ENCODE results near the gene FOXP1.

The FOXP1 gene

GRCh38 chr3:71260782-71261181 lies 322.7 kb downstream of the FOXP1 start:
- Histone ChIP-seq H4K20me1 (ENCODE audit: low read depth, low read length) (no peaks in the 10 kb centered on the region), H3K9me2 (replicated peaks; ENCODE audit: insufficient read depth, low read length) (no peaks in the 10 kb centered on the region), H3K9ac (ENCODE audit: low read length) (no peak overlapping the region), H3K9me3 (ENCODE audit: insufficient read depth, low read length) (no peaks in the 10 kb centered on the region), H3K27me3 (ENCODE audit: low read length) (no peaks in the 10 kb centered on the region), H3K4me3 (ENCODE audit: insufficient read depth, low read length, poor library complexity, severe bottlenecking) (no peak overlapping the region), H3F3A (ENCODE audit: insufficient read depth) (no peaks in the 10 kb centered on the region), H3K27ac (ENCODE audit: low read depth, low read length) (no peak overlapping the region), H3K4me2 (ENCODE audit: low read depth, low read length, poor library complexity, severe bottlenecking) (no peak overlapping the region), H3K79me2 (ENCODE audit: insufficient read depth, low read length) (no peaks in the 10 kb centered on the region), H3K36me3 (ENCODE audit: low read length) (no peaks in the 10 kb centered on the region), H2AFZ (ENCODE audit: low read depth, low read length, severe bottlenecking) (no peak overlapping the region)
- no peak for TF ChIP-seq EZH2phosphoT487 (conservative IDR thresholded peaks at IDR 0.05; ENCODE audit: low read length)
- TF ChIP-seq CTCF (IDR thresholded peaks at IDR 0.05; ENCODE audit: insufficient read depth, low read length, poor library complexity, severe bottlenecking): no peak

- no peaks in the 10 kb centered on the region for H3K36me3 ChIP-seq (ENCODE audit: low read length)
- no peaks in the 10 kb centered on the region for H3F3A ChIP-seq (ENCODE audit: insufficient read depth)
- H4K20me1 ChIP-seq (ENCODE audit: low read depth, low read length): no peaks in the 10 kb centered on the region
- H3K4me3 ChIP-seq (ENCODE audit: insufficient read depth, low read length, poor library complexity, severe bottlenecking): no peak overlapping the region
- no peak overlapping the region for H3K27ac ChIP-seq (ENCODE audit: low read depth, low read length)
- H3K9me2 ChIP-seq (replicated peaks; ENCODE audit: insufficient read depth, low read length): no peaks in the 10 kb centered on the region
- H3K4me2 ChIP-seq (ENCODE audit: low read depth, low read length, poor library complexity, severe bottlenecking): no peak overlapping the region
- TF ChIP-seq CTCF (IDR thresholded peaks at IDR 0.05; ENCODE audit: insufficient read depth, low read length, poor library complexity, severe bottlenecking) (no peak), EZH2phosphoT487 (conservative IDR thresholded peaks at IDR 0.05; ENCODE audit: low read length) (no peak)
- no peaks in the 10 kb centered on the region for H3K27me3 ChIP-seq (ENCODE audit: low read length)
- H3K9me3 ChIP-seq (ENCODE audit: insufficient read depth, low read length): no peaks in the 10 kb centered on the region
- no peak overlapping the region for H2AFZ ChIP-seq (ENCODE audit: low read depth, low read length, severe bottlenecking)
- no peaks in the 10 kb centered on the region for H3K79me2 ChIP-seq (ENCODE audit: insufficient read depth, low read length)
- no peak overlapping the region for H3K9ac ChIP-seq (ENCODE audit: low read length)
Measured at GRCh38 chr3:71258526-71258925, 325.0 kb downstream of the FOXP1 start.

GRCh38 chr3:71258116-71258515 lies 325.4 kb downstream of the FOXP1 start:
- no peaks in the 10 kb centered on the region for H3K9me2 ChIP-seq (replicated peaks; ENCODE audit: insufficient read depth, low read length)
- H3K79me2 ChIP-seq (ENCODE audit: insufficient read depth, low read length): no peaks in the 10 kb centered on the region
- no peaks in the 10 kb centered on the region for H3K27me3 ChIP-seq (ENCODE audit: low read length)
- no peaks in the 10 kb centered on the region for H3K9me3 ChIP-seq (ENCODE audit: insufficient read depth, low read length)
- no peak overlapping the region for H3K9ac ChIP-seq (ENCODE audit: low read length)
- H3F3A ChIP-seq (ENCODE audit: insufficient read depth): no peaks in the 10 kb centered on the region
- H3K27ac ChIP-seq (ENCODE audit: low read depth, low read length): no peak overlapping the region
- no peak for TF ChIP-seq CTCF (IDR thresholded peaks at IDR 0.05; ENCODE audit: insufficient read depth, low read length, poor library complexity, severe bottlenecking)
- TF ChIP-seq EZH2phosphoT487 (conservative IDR thresholded peaks at IDR 0.05; ENCODE audit: low read length): no peak
- no peaks in the 10 kb centered on the region for H4K20me1 ChIP-seq (ENCODE audit: low read depth, low read length)
- no peak overlapping the region for H3K4me2 ChIP-seq (ENCODE audit: low read depth, low read length, poor library complexity, severe bottlenecking)
- no peak overlapping the region for H3K4me3 ChIP-seq (ENCODE audit: insufficient read depth, low read length, poor library complexity, severe bottlenecking)
- no peaks in the 10 kb centered on the region for H3K36me3 ChIP-seq (ENCODE audit: low read length)
- no peak overlapping the region for H2AFZ ChIP-seq (ENCODE audit: low read depth, low read length, severe bottlenecking)

Measured in SU-DHL-6 (cell line).